HG03039 (cell line): Measurements from ENCODE around the gene LIG1.

Source experiments
- ATAC-seq: cut with Tn5 transposase; IDR thresholded peaks from one replicate; pipeline ENCODE4 v1.9.1; 2021; ENCODE audit warnings: mild to moderate bottlenecking, moderate library complexity; ENCODE audit not compliant: unreplicated experiment

LIG1 gene

DNA sequence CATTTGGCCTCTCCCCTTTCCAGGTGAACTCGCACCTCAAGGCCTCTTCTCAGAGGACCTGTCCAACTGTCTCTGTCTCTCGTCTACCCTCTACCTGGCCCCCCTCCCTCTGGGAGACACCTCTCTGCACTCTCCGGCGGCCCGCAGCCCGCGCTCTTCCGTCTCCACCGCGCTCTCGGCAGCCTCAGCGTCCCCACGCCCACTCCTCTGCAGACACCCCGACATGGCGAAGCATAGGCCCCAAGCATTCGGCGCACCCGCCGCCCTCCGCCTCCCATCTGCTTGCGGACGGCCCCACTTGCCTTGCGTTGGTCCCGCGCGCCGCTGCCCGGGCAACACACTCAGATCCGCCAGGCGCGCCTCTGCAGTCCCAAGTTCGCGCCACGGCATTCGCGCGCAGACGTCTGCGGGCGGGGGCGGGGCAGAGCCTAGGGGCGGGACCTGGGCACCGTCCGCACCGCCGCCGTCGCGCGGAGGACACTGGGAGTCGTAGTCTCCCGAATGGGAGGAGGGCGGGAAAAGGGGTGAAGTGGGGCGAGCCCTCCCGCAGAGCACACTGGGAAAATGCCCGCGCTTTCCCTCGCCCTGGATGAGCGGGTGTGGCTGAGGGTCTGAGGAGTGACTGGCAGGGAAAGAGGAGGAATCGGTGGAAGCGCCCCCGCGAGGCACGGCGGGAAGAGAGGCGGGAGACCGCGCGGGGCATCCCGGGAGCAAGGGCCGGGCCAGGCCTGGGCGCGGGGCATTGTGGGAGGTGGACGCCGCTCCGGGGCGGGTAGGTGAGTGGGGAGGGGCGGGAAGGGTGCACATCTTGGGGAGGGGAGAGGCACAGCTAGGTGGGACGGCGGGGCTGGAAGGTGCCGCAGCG, at the start of gene LIG1, which contains the start of gene ZSWIM9:
Gene LIG1 (minus strand): TSS at position 406 of the 865 bp plus-strand sequence. CDS start 4,778 bp downstream, outside the sequence.
Gene ZSWIM9 (plus strand): TSS at position 742 of the 865 bp plus-strand sequence. CDS start 1,123 bp downstream, outside the sequence.
- ATAC-seq = peak; percentile 73

DNA sequence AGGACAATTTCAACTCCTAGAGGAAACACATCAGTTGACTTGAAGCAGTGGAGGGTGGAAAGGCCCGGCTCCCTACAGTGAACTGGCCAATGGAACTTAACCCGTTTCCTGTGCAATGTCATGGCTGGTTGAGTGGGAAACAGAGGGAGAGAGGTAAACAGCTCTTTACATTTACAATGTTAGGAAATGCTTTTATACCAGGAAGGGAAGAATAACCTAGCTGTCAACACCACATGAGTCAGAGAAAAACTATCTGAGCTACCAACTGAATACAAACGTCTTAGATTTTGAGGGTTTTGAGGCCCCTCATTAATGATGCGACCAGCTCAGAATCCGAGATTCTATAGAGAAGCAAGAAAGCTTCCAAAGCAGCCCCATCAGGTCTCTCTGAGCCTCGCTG, 48.9 kb upstream of the LIG1 start:
- ATAC-seq = no peak

DNA sequence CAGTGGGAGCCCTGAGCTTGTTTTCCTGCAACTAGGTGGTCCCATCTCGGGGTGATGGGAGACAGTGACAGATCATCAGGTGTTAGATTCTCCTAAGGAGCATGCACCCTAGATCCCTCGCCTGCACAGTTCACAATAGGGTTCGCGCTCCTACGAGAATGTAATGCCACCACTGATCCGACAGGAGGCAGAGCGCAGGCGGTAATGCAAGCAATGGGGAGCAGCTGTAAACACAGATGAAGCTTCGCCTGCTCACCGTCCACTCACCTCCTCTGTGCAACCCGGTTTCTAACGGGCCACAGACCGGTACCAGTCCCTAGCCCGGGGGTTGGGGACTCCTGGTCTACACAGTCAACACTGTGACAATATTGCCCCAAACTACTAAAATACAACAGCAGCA, 46.8 kb upstream of the LIG1 start:
- ATAC-seq = no peak

DNA sequence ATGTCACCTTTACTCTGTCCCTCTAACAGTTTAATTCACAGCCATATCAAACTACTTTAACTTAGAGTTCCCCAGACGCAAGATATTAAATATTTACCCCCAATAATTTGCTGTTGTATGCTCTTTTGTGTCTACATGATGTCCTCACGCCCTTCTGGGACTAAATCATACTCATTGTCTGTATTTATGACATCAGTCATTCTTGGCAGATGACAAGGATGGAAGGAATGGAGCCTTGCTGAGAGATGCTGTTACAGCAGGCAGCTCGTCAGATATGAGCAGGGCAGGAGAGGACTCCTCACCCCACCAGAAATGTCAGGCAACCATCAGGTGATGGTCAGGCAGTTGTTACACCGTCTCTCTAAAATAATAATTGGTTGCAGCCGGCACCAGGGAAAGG, 43.8 kb upstream of the LIG1 start:
- ATAC-seq = no peak

DNA sequence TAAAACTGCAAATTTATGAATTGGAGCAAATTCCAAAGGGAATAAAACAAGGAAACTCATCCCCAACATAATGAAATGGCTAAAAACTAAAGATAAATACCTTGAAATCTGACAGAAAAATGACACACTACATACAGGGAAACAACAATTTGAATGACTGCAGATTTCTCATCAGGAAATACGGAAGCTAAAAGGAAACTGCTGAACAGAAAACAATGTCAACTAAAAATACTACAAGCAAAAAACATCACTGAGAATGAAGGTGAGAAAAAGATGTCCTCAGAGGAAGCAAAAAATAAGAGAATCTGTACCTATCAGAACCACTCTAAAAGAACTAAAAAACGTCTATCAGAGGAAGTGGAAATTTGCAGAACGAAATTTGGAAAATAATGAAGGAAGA, 39.9 kb upstream of the LIG1 start:
- ATAC-seq = no peak

DNA sequence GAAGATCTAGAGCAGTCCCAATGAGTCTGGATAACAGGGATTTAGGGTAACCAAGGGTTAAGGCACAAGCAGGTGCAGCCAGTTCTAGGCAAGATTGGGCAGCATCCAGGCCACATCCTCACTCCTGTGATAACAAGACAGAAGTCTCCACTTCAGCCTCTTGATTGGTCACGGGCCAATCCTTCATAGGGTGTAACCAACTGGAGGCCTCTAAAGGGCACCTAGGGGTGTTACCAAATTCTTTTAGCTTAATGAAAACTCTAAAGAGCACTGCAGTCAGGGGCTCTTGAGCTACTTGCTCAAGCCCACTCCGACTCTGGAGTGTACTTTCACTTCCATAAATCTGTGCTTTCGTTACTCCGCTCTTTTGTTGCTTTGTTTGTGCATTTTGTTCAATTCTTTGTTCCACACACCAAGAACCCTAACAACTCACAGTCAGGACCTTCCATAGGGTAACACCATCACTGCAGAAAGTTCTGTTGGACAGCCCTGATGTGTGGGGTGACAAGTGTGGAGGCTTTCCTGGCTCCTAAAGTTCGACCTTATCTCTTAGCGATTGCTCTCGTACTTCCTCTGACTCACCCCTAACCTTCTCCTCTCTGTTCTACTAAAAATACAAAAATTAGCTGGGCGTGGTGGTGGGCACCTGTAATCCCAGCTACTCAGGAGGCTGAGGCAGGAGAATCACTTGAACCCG, 36.4 kb upstream of the LIG1 start:
- no peak for ATAC-seq

DNA sequence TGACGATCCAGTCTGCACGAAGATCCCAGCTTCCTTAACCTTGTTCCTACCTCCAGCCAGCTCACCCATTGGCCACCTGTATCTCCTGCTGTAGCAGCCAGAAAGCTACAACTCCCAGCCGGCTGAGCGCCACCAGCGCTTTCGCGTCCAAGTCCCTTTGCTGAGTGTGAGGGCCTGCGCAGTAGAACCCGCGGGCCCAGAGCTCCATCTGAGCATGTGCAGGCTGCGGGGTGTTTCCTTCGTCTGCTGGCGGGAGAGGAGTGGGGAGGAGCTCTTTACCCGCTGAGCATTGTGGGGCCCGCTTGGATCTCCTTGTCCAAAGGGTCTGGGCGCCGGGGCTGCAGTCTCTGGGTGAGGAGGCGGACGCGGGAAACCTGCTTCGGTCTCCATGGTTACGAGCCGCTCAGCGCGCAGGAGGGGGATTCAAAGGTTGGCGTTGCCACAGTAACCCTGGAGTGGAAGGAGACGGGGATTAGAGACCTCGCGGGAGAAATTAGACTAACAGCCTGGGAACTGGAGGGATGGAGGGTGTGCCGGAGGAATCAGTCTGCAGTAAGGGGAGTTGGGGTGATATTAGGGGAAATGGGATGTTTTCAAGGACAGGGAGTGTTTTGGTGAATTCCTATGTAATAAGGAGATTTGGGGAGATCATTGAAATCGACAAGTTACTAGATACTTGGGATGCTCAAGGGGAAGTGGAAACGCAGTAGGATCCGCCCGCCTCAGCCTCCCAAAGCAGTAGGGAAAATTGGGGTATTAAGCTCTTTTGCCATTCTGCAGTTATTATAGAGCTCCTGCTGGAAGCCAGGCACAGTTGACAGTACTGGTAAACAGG, 33.9 kb upstream of the LIG1 start:
- peak; percentile 84 for ATAC-seq

DNA sequence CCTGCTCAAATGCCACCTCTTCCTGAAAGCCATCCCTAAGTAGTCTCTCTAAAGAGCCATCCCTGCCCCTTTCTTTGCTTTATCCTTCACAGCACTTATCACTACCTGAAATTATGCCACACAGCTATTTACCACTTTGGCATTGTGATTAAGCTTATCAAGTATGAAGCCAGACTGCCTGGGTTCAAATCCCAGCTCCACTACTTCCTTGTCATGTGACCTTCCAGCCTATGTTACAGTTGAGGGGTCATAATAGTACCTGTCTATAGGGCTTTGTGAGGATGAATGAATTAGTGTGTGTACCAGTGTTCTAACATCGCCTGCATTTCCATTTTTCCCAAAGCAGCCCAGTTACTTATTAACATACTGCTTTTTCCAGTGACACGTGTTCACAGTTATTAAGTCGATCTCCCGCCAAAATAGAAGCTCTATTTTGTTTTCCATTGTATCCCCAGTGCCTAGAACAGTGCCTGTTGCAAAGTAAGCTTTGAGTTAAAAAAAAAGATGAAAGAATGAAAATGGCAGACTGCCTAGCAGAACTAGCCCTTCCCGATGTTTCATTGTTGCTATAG, 33.2 kb upstream of the LIG1 start:
- ATAC-seq = no peak

DNA sequence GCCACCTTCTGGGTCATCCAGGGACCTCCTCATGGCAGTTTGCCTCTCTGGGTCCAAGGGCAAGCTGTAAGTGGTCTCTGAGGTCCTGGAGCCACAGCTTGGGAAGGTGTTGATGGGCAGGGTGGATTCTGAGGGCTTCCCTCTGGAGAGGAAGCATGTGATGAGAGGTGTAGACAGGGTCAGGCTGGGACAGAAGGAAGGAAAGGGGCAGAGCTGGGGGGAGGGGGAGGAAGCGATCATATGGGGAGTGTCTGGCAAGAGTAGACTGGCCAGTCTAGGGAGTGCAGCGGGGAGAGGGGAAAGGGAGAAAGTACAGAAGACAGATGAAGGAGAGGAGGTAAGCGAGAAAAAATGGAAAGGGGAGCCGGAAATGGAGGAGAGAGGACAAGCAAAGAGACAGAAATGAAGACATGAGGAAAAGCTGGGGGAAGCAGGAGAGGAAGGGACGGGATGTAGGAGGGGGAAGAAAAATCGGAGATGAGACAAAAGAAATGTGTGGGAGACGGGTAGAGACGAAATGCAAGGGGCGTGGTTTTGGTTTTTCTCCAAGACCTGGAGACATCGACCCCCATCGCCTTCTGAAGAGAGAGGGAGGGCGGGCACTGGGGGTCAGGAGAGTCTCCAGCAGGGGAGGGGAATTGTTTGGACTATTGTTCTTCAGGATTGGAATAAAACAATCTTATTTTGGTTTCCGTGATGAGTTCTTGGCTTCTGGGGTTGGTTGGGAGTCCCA, 27.0 kb upstream of the LIG1 start:
- no peak for ATAC-seq

DNA sequence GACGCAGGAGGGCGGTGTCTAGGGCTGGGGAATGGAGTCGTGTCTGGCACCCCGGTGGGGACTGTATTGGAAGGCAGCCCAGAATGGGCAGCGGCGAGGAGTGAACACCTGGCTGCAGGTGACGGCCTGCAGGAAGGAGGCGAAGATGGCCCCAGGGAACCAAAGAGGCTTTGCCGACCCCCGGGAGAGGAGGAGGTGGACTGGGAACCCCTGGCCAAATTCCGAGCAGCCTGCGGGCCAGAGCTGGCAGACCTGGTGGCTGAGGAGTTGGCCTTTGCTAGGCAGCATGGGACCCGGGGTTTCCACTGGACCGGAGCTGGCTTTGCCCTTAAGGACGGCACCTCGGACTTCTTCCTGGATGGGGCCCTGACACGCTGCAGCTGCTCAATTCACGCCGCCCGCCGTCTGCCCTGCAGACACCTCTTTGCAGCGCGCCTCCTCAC, 26.2 kb upstream of the LIG1 start:
- no peak for ATAC-seq

DNA sequence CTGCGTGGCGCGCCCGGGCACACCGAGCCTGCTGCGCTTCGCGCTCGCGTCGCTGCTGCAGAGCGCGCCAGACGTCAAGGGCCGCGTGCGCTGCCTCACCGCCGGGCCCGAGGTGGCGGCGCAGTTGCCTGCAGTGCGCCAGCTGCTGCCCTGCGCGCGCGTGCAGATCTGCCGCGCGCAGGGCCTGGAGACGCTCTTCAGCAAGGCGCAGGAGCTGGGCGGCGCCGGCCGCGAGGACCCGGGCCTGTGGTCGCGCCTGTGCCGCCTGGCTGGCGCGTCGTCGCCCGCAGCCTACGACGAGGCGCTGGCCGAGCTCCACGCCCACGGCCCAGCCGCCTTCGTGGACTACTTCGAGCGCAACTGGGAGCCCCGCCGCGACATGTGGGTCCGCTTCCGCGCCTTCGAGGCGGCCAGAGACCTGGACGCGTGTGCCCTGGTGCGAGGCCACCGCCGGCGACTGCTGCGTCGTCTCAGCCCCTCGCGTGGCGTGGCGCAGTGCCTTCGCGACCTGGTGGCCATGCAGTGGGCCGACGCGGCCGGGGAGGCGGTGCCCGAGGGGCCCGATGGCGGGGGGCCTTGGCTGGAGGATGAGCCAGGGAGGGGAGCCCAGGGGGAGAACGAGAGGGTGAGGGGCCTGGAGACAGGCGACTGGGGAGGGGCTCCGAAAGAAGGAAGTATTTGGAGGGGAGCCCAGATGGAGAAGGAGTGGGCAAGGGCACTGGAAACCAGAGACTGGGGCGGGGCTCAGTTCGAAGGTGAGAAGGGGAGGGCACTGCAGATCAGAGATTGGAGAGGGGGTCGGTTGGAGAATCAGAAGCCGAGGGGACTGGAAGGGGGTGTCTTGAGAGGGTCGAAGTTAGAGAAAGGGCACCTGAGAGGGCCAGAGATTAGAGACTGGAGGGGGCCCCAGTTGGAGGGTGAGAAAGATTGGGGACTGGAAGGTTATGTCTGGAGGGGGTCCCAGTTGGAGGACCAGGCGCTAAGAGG, 25.0 kb upstream of the LIG1 start:
- no peak for ATAC-seq

DNA sequence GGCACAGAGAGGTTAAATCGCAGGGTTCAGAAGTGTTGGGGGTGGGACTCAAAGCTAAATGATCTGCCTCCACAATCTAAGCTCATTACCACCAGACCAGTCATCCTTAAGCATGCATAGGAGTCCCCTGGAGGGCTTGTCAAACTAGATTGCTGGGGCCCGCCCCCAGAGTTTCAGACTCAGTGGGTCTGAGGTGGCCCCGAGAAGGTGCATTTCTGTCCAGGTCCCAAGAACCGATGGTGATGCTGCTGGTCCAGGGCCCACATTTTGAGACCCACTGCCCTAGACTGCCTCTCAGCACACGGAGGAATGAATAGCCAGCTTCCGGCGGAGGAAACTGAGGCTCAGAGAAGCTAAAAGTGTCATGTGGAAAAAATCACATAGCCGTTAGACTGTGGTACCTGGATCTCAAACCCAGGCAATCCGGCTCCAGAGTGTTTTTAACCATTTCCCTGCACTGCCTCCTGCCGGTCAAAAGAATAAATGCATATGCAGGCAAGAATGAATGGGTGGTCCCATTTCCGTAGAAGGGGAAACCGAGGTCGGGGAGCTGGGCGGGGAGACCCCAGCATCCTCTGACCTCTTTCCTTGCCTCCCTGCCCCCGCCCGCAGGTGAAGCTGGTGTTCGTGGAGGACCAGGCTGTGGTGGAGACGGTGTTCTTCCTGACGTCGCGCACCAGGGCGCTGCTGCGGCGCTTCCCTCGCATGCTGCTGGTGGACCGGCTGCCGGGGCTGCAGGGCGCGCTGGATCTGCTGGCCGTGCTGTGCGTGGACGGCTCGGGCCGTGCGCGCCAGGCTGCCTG, 24.1 kb upstream of the LIG1 start:
- ATAC-seq = no peak

DNA sequence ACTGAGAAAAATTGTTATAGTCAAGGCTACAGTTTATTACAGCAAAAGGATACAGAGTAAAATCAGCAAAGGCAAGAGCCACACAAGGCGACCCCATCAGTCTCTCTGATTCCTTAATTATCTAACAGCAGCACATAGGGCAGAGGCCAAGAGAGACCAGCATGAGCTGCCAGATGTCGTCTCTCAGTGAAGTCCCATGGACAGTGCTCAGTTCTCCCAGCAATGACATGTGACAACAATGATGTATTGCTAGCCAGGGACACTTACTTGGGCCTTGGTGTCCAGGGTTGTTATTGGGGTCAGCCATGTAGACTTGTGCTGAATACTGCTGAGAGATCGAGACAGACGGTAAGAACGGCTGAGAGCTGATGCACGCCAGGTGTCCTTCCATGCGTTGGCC, 22.6 kb upstream of the LIG1 start:
- no peak for ATAC-seq

DNA sequence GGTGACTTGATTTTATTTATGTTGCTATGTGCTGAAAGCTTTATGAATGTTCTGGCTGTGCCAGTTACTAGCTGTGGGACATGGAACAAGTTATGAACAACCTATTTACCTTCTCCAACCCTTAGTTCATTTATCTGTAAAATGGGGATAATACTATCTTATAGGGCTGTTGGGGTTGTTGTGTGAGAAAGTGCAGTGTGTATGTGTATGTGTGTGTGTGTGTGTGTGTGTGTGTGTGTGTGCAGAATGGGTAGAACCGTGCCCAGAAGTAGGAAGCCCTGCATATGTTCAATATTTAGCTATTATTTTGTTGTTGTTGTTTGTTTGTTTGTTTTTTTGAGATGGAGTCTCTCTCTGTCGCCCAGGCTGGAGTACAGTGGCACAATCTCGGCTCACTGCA, 20.7 kb upstream of the LIG1 start:
- ATAC-seq = no peak

DNA sequence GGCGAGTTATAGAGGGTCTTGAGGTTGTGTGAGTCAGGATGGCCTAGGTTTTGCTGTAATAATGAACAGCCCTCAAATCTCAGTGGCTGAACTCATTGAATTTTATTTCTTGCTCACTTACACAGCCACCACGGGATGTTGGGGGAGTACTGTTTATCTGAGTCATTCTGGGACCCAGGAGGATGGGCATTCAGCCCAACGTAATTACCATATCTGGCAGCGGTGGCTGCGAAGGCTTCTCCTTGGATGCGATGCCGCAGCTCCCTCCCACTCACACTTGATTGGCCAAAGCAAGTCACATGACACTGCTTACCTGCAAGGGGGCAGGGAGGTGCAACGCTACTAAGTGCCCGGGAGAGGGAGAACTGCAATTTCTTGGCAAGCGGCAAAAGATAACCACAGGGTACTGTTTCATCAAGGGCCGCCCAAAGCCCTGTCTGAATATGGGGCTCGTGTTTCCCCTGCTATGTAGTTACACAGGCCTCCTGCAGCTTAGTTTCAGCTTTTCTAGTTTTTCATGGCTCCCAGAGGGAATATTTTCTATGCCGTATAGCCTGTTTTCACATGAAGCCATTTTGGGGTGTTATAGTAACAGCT, 20.2 kb upstream of the LIG1 start:
- ATAC-seq = no peak

DNA sequence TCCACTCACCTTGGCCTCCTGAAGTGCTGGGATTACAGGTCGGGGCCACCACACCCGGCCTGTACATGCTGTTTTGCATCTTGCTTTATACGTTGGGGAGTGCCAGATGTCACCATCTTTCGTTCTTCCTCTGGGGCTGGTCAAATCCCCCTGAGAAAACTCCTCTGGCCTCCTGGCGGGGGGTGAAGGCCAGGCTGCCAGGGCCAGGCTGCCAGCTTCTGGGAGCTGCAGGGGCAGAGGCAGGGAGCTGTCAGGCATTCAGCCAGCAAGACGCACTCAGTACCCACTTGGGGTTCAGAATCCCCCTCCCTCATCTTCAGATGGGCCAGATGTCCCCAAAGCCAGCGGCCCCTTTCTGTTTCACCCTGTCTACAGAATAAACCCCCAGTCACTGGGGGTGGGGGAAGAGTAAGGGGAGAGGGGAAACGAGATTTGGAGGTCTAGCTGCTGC, 16.4 kb upstream of the LIG1 start:
- ATAC-seq = no peak

DNA sequence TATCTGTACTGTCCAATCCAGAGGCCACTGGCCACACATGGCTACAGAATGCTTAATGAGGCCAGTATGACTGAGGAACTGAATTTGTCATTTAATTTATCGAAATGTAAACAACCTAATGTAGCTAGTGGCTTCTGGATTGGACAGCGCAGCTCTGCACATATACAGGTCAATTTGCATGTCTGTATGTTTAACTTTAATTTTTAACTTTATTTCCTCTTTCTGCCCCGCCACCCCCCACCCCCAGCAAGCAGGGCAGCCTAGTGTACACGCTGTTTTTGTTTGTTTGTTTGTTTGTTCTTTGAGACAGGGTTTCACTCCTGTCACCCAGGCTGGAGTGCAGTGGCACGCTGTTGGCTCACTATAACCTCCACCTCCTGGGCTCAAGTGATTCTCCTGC, 15.9 kb upstream of the LIG1 start:
- no peak for ATAC-seq

DNA sequence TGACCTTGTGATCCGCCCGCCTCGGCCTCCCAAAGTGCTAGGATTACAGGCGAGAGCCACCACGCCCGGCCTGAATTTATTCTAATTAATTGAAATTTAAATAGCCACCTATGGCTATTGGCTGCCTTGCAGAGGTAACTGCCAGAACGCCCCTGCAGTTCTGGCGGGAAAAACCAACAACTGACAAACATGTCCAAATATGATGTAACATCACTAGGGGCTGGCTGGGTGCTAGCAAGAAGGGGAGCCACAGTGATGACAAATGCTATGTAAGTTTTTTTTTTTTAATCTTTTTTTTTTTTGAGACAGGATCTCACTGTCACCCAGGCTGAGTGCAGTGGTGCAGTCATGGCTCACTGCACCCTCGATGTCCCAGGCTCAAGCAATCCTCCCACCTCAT, 13.2 kb upstream of the LIG1 start:
- ATAC-seq = no peak
